Ishikawa (cell line): Measurements from ENCODE around the gene FMNL2.

Experiments used
- CEBPB ChIP-seq: IDR thresholded peaks from 2 replicates; pipeline ENCODE4 v1.6.1; 2012
- CREB1 ChIP-seq: IDR thresholded peaks from 2 replicates; pipeline ENCODE4 v1.6.1; 2012; ENCODE audit warnings: low read depth
- EGR1 ChIP-seq: IDR thresholded peaks from 2 replicates; pipeline ENCODE4 v1.6.1; 2012
- EP300 ChIP-seq: IDR thresholded peaks from 2 replicates; pipeline ENCODE4 v1.6.1; 2012; ENCODE audit warnings: borderline replicate concordance
- FOXM1 ChIP-seq: IDR thresholded peaks from 2 replicates; pipeline ENCODE4 v1.6.1; 2012; ENCODE audit warnings: low read depth, borderline replicate concordance
- NFIC ChIP-seq: IDR thresholded peaks from 2 replicates; pipeline ENCODE4 v1.6.1; 2012
- RAD21 ChIP-seq: IDR thresholded peaks from 2 replicates; pipeline ENCODE4 v1.6.1; 2012; ENCODE audit warnings: low read depth
- TAF1 ChIP-seq: IDR thresholded peaks from 2 replicates; pipeline ENCODE4 v1.6.1; 2012; ENCODE audit warnings: low read depth, mild to moderate bottlenecking
- TCF12 ChIP-seq: IDR thresholded peaks from 2 replicates; pipeline ENCODE4 v1.6.1; 2012; ENCODE audit warnings: low read depth
- TEAD4 ChIP-seq: IDR thresholded peaks from 2 replicates; pipeline ENCODE4 v1.6.1; 2012
- YY1 ChIP-seq: IDR thresholded peaks from 2 replicates; pipeline ENCODE4 v1.6.1; 2012; ENCODE audit warnings: low read depth
- ZBTB7A ChIP-seq: IDR thresholded peaks from 2 replicates; pipeline ENCODE4 v1.6.1; 2012; ENCODE audit warnings: low read depth
- TF ChIP-seq, protein P1 (sequence below): IDR thresholded peaks from 2 replicates; pipeline ENCODE4 v1.6.1; 2012; ENCODE audit warnings: low read depth, mild to moderate bottlenecking
- TF ChIP-seq, protein P2 (sequence below): IDR thresholded peaks from 2 replicates; pipeline ENCODE4 v1.6.1; 2012
- TF ChIP-seq, protein P3 (sequence below): IDR thresholded peaks from 2 replicates; pipeline ENCODE4 v1.6.1; 2012

The FMNL2 gene

DNA sequence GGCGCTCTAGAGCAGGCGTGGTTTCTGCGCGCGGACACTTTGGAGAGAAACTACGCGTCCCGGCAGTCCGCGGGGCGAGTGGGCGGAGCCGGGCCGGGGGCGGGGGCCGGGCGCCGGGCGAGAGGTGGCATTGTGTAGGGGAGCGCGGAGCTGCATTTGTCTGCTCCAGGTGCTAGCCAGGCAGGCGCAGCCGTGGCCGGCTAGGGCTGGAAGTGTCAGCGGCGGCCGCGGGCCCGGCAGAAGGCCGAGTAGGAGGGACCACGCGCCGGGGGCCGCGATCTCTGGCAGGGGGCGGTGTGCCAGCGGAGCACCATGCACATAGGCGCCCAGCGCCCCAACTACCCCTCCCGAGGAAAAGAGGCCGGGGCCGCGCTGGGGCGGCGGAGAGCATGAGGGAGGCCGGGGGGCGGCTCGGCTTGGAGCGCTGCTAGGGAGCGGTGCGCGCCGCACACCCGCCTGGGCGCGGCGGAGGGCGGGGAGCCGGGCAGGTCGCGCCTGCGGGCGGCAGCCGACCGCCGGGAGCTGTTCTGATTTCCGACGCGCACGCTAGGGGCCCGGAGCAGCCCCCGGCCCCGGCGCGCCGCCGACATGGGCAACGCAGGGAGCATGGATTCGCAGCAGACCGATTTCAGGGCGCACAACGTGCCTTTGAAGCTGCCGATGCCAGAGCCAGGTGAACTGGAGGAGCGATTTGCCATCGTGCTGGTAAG is at the start of gene FMNL2:
FMNL2 (plus strand) TSS at position 159 of the 710 bp plus-strand sequence.
- TF ChIP-seq TEAD4 = no peak; the same call in 1 of the 2 replicates
- no peak for TF ChIP-seq RAD21
- TF ChIP-seq EP300 = no peak
- TF ChIP-seq, protein P1, sequence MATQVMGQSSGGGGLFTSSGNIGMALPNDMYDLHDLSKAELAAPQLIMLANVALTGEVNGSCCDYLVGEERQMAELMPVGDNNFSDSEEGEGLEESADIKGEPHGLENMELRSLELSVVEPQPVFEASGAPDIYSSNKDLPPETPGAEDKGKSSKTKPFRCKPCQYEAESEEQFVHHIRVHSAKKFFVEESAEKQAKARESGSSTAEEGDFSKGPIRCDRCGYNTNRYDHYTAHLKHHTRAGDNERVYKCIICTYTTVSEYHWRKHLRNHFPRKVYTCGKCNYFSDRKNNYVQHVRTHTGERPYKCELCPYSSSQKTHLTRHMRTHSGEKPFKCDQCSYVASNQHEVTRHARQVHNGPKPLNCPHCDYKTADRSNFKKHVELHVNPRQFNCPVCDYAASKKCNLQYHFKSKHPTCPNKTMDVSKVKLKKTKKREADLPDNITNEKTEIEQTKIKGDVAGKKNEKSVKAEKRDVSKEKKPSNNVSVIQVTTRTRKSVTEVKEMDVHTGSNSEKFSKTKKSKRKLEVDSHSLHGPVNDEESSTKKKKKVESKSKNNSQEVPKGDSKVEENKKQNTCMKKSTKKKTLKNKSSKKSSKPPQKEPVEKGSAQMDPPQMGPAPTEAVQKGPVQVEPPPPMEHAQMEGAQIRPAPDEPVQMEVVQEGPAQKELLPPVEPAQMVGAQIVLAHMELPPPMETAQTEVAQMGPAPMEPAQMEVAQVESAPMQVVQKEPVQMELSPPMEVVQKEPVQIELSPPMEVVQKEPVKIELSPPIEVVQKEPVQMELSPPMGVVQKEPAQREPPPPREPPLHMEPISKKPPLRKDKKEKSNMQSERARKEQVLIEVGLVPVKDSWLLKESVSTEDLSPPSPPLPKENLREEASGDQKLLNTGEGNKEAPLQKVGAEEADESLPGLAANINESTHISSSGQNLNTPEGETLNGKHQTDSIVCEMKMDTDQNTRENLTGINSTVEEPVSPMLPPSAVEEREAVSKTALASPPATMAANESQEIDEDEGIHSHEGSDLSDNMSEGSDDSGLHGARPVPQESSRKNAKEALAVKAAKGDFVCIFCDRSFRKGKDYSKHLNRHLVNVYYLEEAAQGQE = no peak
- peak; percentile 71 for TF ChIP-seq EGR1
- TF ChIP-seq YY1 = 0 out of 2 replicates have a peak, but pooled peaks have one; percentile 29
- TF ChIP-seq ZBTB7A = no peak; the same call in none of the 2 replicates
- TF ChIP-seq, protein P2, sequence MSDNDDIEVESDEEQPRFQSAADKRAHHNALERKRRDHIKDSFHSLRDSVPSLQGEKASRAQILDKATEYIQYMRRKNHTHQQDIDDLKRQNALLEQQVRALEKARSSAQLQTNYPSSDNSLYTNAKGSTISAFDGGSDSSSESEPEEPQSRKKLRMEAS = peak; percentile 9; the same call in 1 of the 2 replicates
- TF ChIP-seq TCF12 = peak; percentile 27; the same call in 1 of the 2 replicates
- peak; percentile 96 for TF ChIP-seq TAF1
- TF ChIP-seq CREB1 = peak; percentile 17; the same call in 1 of the 2 replicates
- TF ChIP-seq, protein P3, sequence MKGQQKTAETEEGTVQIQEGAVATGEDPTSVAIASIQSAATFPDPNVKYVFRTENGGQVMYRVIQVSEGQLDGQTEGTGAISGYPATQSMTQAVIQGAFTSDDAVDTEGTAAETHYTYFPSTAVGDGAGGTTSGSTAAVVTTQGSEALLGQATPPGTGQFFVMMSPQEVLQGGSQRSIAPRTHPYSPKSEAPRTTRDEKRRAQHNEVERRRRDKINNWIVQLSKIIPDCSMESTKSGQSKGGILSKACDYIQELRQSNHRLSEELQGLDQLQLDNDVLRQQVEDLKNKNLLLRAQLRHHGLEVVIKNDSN = peak; percentile 57

DNA sequence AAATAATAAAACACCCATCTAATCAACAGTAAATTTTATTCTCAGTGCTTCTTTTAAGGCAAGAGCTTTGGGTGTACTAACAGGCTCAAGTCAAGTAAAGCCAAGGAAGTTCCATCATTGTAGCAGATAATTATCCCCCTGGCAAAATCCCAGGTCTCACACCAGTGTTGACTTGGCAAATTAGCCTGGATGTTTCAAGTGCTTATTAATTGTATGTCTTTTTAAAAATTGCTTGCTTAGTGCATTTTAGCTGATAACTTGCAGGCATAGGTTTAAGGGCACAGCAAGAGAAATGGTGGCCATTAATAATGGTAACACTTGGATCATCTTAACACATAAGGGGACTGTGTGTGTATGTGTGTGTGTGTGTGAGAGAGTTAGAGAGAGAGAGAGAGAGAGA is 42.0 kb upstream of the FMNL2 start:
- no peak for TF ChIP-seq EP300
- TF ChIP-seq TEAD4 = no peak
- no peak for TF ChIP-seq EGR1
- TF ChIP-seq, protein P3 = no peak
- TF ChIP-seq, protein P1 = no peak
- TF ChIP-seq, protein P2 = no peak
- no peak for TF ChIP-seq TCF12
- TF ChIP-seq NFIC = no peak
- no peak for TF ChIP-seq TAF1
- TF ChIP-seq FOXM1 = no peak
- TF ChIP-seq RAD21 = no peak
- no peak for TF ChIP-seq CREB1
- TF ChIP-seq ZBTB7A = no peak
- TF ChIP-seq CEBPB = no peak
- no peak for TF ChIP-seq YY1

DNA sequence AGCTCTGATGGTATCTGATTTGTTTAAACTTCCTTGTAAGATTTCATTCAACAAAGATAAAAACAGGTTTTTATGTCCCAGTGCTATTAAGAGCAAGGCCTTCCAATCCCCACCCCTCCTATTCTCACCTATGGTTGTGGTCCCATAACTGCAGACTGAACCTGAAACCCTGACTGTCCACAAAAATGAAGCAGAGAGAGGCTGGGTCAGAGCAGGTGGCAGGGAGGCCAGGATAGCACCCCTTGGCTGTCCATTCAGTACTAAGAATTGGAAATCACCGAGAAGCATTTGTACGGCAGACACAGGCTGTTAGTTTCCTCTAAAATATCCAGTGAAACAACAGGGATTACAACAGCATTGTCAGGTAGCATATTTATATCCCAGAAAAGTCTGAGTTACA is 37.3 kb upstream of the FMNL2 start:
- TF ChIP-seq TEAD4 = no peak
- TF ChIP-seq, protein P1 = no peak
- no peak for TF ChIP-seq YY1
- TF ChIP-seq RAD21 = no peak

DNA sequence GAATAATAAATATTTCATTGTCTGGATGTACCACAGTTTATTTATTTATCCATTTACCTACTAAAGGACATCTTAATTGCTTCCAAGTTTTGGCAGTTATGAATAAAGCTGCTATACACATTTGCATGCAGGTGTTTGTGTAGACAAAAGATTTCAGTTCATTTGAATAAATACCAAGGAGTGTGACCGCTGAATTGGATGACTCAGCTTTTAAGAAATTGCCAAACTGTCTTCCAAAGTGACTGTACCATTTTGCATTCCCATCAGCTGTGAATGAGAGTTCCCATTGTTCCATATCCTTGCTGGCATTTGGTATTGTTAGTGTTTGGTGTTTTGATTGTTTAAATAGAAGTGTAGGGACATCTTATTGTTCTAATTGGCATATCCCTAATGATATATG is 36.2 kb upstream of the FMNL2 start:
- TF ChIP-seq NFIC = no peak
- TF ChIP-seq RAD21 = no peak
- TF ChIP-seq CREB1 = no peak
- TF ChIP-seq, protein P3 = no peak
- TF ChIP-seq EP300 = no peak
- TF ChIP-seq YY1 = no peak
- no peak for TF ChIP-seq ZBTB7A
- TF ChIP-seq, protein P2 = no peak
- TF ChIP-seq EGR1 = no peak
- no peak for TF ChIP-seq TCF12
- TF ChIP-seq FOXM1 = no peak
- TF ChIP-seq TAF1 = no peak
- TF ChIP-seq TEAD4 = no peak
- TF ChIP-seq CEBPB = no peak
- TF ChIP-seq, protein P1 = no peak
